ENCODE results near the gene TSPAN17.

The TSPAN17 gene

DNA sequence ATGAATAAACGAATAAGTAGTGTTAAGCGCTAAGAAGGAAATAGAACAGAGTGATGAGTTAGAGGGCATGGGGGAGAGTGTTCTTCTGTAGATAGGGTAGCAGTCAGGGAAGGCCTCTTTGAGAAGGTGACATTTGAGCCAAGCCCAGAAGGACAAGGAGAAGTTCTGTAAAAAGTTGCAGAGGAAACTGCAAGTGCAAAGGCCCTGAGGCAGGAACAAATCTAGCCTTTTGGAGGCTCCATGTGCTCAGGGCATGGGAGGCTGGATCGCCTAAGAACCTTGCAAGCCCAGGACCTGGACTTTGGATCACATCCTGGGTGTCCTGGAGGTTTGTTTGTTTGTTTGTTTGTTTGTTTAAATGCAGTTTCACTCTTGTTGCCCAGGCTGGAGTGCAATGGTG is 8.8 kb upstream of the TSPAN17 start:
- H3K4me1 ChIP-seq (ENCODE audit: low read length), result peaks cover 8% of the 10 kb centered on the region
- H2AFZ ChIP-seq (ENCODE audit: low read depth, low read length), result no peak overlapping the region
- H3K4me2 ChIP-seq (ENCODE audit: low read length), result no peak overlapping the region
- no peaks in the 10 kb centered on the region for H3K79me2 ChIP-seq (ENCODE audit: low read length)
- H3K36me3 ChIP-seq (replicated peaks; ENCODE audit: low read depth, low read length), result no peaks in the 10 kb centered on the region
- H3K27ac ChIP-seq (ENCODE audit: low read length), result no peak overlapping the region
- no peak overlapping the region for H3K4me3 ChIP-seq (ENCODE audit: low read length)
- TF ChIP-seq EZH2phosphoT487 (IDR thresholded peaks at IDR 0.05; ENCODE audit: low read depth), result no peak
- TF ChIP-seq, protein P1, sequence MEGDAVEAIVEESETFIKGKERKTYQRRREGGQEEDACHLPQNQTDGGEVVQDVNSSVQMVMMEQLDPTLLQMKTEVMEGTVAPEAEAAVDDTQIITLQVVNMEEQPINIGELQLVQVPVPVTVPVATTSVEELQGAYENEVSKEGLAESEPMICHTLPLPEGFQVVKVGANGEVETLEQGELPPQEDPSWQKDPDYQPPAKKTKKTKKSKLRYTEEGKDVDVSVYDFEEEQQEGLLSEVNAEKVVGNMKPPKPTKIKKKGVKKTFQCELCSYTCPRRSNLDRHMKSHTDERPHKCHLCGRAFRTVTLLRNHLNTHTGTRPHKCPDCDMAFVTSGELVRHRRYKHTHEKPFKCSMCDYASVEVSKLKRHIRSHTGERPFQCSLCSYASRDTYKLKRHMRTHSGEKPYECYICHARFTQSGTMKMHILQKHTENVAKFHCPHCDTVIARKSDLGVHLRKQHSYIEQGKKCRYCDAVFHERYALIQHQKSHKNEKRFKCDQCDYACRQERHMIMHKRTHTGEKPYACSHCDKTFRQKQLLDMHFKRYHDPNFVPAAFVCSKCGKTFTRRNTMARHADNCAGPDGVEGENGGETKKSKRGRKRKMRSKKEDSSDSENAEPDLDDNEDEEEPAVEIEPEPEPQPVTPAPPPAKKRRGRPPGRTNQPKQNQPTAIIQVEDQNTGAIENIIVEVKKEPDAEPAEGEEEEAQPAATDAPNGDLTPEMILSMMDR (IDR thresholded peaks at IDR 0.05; ENCODE audit: low read depth, low read length), result no peak
- no peaks in the 10 kb centered on the region for H3K9me3 ChIP-seq (ENCODE audit: insufficient read depth, low read length)
- no peaks in the 10 kb centered on the region for H4K20me1 ChIP-seq (ENCODE audit: insufficient read depth, low read length)
- H3K9ac ChIP-seq (ENCODE audit: low read length), result no peak overlapping the region
- H3K27me3 ChIP-seq (ENCODE audit: low read depth, low read length), result peaks cover 16% of the 10 kb centered on the region

DNA sequence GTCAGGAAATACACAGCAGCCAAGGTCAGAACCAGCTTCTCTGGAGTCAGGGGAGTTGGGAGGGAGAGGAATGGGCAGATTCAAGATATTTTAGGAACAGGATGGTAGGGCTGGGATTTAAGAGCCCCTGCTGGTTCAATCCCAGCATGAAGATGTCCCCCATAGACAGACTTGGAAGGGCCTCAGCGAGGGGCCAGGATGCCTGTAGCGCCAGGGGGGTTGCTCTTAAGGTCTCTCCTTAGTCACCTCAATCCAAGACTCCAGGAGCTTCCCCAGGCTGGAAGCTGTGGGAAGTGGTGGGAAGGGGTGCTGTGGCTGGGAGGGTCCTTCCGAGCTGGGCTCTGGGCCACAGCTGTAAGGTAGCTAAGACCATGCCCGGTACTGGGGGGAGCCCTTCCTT is 8.1 kb upstream of the TSPAN17 start:
- no peak overlapping the region for H3K4me3 ChIP-seq (ENCODE audit: low read length)
- no peak for TF ChIP-seq EZH2phosphoT487 (IDR thresholded peaks at IDR 0.05; ENCODE audit: low read depth)
- TF ChIP-seq, protein P1 (IDR thresholded peaks at IDR 0.05; ENCODE audit: low read depth, low read length), result no peak

DNA sequence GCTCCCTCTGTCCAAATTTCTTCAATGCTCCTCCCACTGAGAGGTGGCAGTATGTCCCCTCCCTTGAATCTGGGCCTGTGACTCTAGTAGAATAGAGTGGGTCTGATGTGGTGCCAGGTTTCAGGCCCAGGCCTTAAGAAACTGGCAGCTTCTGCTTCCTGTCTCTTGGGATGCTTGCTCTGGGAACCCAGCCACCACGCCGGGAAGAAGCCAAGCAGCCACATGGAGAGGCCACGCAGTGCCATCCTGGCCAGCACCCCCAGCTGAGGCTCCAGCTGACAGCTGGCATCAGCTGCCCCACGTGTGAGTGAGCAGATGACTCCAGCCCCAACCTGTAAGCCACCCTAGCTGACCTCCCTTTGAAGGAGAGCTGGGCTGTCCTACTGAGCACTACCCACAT is 7.3 kb upstream of the TSPAN17 start:
- H3K27me3 ChIP-seq (ENCODE audit: low read depth, low read length), result peaks cover 6% of the 10 kb centered on the region; the same call in 1 of the 2 replicates
- no peak overlapping the region for H3K4me2 ChIP-seq (ENCODE audit: low read length)
- H3K36me3 ChIP-seq (replicated peaks; ENCODE audit: low read depth, low read length), result no peaks in the 10 kb centered on the region
- H3K9ac ChIP-seq (ENCODE audit: low read length), result no peak overlapping the region
- H2AFZ ChIP-seq (ENCODE audit: low read depth, low read length), result no peak overlapping the region
- no peaks in the 10 kb centered on the region for H3K79me2 ChIP-seq (ENCODE audit: low read length)
- no peaks in the 10 kb centered on the region for H3K4me1 ChIP-seq (ENCODE audit: low read length)
- no peak overlapping the region for H3K27ac ChIP-seq (ENCODE audit: low read length)
- TF ChIP-seq, protein P1 (IDR thresholded peaks at IDR 0.05; ENCODE audit: low read depth, low read length), result no peak
- no peak for TF ChIP-seq EZH2phosphoT487 (IDR thresholded peaks at IDR 0.05; ENCODE audit: low read depth)
- no peaks in the 10 kb centered on the region for H3K9me3 ChIP-seq (ENCODE audit: insufficient read depth, low read length)
- no peaks in the 10 kb centered on the region for H4K20me1 ChIP-seq (ENCODE audit: insufficient read depth, low read length)
- H3K4me3 ChIP-seq (ENCODE audit: low read length), result no peak overlapping the region

More for the DNA sequence above, 8.1 kb upstream of the TSPAN17 start:
- Histone ChIP-seq H3K9ac (ENCODE audit: low read length) (no peak overlapping the region), H2AFZ (ENCODE audit: low read depth, low read length) (no peak overlapping the region), H3K36me3 (replicated peaks; ENCODE audit: low read depth, low read length) (no peaks in the 10 kb centered on the region), H3K27me3 (ENCODE audit: low read depth, low read length) (peaks cover 8% of the 10 kb centered on the region), H3K27ac (ENCODE audit: low read length) (no peak overlapping the region), H3K4me1 (ENCODE audit: low read length) (no peaks in the 10 kb centered on the region), H3K9me3 (ENCODE audit: insufficient read depth, low read length) (no peaks in the 10 kb centered on the region), H4K20me1 (ENCODE audit: insufficient read depth, low read length) (no peaks in the 10 kb centered on the region), H3K4me2 (ENCODE audit: low read length) (no peak overlapping the region), H3K79me2 (ENCODE audit: low read length) (no peaks in the 10 kb centered on the region)

DNA sequence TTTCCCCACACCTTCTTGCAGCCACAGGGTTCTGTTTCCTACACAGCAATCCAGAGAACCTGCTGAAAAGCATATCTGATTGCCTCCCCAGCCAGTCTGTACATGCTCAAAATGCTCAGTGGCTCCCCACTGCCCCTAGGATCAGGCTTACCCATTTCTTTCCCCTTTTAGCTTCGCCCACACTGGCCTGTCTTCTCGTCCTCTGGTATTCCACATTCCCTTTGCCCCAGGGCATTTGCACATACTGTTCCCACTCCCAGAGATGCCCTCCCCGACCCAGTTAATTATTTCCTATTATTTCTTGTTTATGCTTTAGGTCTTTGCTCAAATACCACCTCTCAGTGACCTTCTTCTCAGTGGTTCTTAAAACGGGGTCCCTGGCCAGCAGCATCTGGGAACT is 6.7 kb upstream of the TSPAN17 start:
- Histone ChIP-seq H3K9me3 (ENCODE audit: insufficient read depth, low read length) (no peaks in the 10 kb centered on the region), H3K36me3 (replicated peaks; ENCODE audit: low read depth, low read length) (no peaks in the 10 kb centered on the region), H2AFZ (ENCODE audit: low read depth, low read length) (no peak overlapping the region), H3K27me3 (ENCODE audit: low read depth, low read length) (no peaks in the 10 kb centered on the region), H3K79me2 (ENCODE audit: low read length) (no peaks in the 10 kb centered on the region), H4K20me1 (ENCODE audit: insufficient read depth, low read length) (no peaks in the 10 kb centered on the region), H3K4me1 (ENCODE audit: low read length) (no peaks in the 10 kb centered on the region), H3K4me3 (ENCODE audit: low read length) (no peak overlapping the region), H3K27ac (ENCODE audit: low read length) (no peak overlapping the region), H3K9ac (ENCODE audit: low read length) (no peak overlapping the region), H3K4me2 (ENCODE audit: low read length) (no peak overlapping the region)
- TF ChIP-seq EZH2phosphoT487 (IDR thresholded peaks at IDR 0.05; ENCODE audit: low read depth), result no peak
- TF ChIP-seq, protein P1 (IDR thresholded peaks at IDR 0.05; ENCODE audit: low read depth, low read length), result no peak
